Fibroblast of pulmonary artery (primary cell): ENCODE results near the gene RAE1.

ENCODE experiments used
- DNase-seq: peaks from one replicate; pipeline ENCODE4 v3.0.0-alpha.2; 2010; ENCODE audit warnings: low read depth
- H3K4me3 ChIP-seq: replicated peaks from 2 replicates; pipeline ENCODE4 v1.5.1; 2011; ENCODE audit warnings: low read depth, mild to moderate bottlenecking, control low read depth, low read length, moderate library complexity
- CTCF ChIP-seq: IDR thresholded peaks from 2 replicates; pipeline ENCODE4 v1.5.1; 2011; ENCODE audit warnings: mild to moderate bottlenecking, control low read depth, low read length, inconsistent platforms; ENCODE audit errors: missing control alignments

RAE1 gene

GRCh38 chr20:57353351-57353750 is 2.3 kb downstream of the RAE1 start:
- TF ChIP-seq CTCF: no peak
- H3K4me3 ChIP-seq: no peak overlapping the region
- no peak for DNase-seq

- TF ChIP-seq CTCF: no peak
- no peak overlapping the region for H3K4me3 ChIP-seq
- DNase-seq: peak; percentile 76
These were observed 10.5 kb downstream of the RAE1 start for GRCh38 chr20:57361517-57361916.

GRCh38 chr20:57364451-57364850 is 13.4 kb downstream of the RAE1 start:
- no peak overlapping the region for H3K4me3 ChIP-seq
- DNase-seq: no peak
- TF ChIP-seq CTCF: no peak

- H3K4me3 ChIP-seq: no peak overlapping the region
- no peak for TF ChIP-seq CTCF
- no peak for DNase-seq
These were observed 18.5 kb downstream of the RAE1 start for GRCh38 chr20:57369596-57369995.

- TF ChIP-seq CTCF: no peak
- DNase-seq: no peak
- H3K4me3 ChIP-seq: no peak overlapping the region
These were observed 19.3 kb downstream of the RAE1 start for GRCh38 chr20:57370316-57370715.

- no peak overlapping the region for H3K4me3 ChIP-seq
- no peak for DNase-seq
- no peak for TF ChIP-seq CTCF
These were observed 20.3 kb downstream of the RAE1 start for GRCh38 chr20:57371363-57371762.

- H3K4me3 ChIP-seq: no peak overlapping the region
- DNase-seq: no peak
These were observed 21.1 kb downstream of the RAE1 start for GRCh38 chr20:57372157-57372556.

More at GRCh38 chr20:57372157-57372556, 21.1 kb downstream of the RAE1 start:
- TF ChIP-seq CTCF: no peak
